ENCODE measurements around the gene SLC36A3. TPM values are rescaled to one million over a fixed set of nuclear protein-coding genes. Genes with fewer than 3 reads are reported as not detected.
"Not testable (repeated sequence)": the region's sequence is repeated elsewhere in the genome, so short reads cannot be mapped to it uniquely, and the experiment has no call there.

The SLC36A3 gene
- total RNA-seq, 6 donors from 2014 or later: not detected

GRCh38 chr5:151312756-151313324 lies 9.3 kb upstream of the SLC36A3 start:
- Histone ChIP-seq H3K36me3 (no peaks in the 10 kb centered on the region), H3K27ac (no peak overlapping the region), H3K4me3 (no peak overlapping the region), H3K27me3 (no peaks in the 10 kb centered on the region), H3K4me1 (no peaks in the 10 kb centered on the region), H3K9me3 (no peaks in the 10 kb centered on the region)
- WGBS, 2 donors: 70 to 77% methylated on average over 4 to 5 of the region's 5 CpGs
- DNase-seq: peak in 1 of 2 donors; percentile 52
- ATAC-seq (ENCODE audit: low FRiP score in 2 of 2): no peak
- TF ChIP-seq EP300 (IDR thresholded peaks at IDR 0.05): no peak
- TF ChIP-seq POLR2AphosphoS5 (IDR thresholded peaks at IDR 0.05): no peak
- TF ChIP-seq POLR2A (IDR thresholded peaks at IDR 0.05): no peak
- TF ChIP-seq, protein P1, sequence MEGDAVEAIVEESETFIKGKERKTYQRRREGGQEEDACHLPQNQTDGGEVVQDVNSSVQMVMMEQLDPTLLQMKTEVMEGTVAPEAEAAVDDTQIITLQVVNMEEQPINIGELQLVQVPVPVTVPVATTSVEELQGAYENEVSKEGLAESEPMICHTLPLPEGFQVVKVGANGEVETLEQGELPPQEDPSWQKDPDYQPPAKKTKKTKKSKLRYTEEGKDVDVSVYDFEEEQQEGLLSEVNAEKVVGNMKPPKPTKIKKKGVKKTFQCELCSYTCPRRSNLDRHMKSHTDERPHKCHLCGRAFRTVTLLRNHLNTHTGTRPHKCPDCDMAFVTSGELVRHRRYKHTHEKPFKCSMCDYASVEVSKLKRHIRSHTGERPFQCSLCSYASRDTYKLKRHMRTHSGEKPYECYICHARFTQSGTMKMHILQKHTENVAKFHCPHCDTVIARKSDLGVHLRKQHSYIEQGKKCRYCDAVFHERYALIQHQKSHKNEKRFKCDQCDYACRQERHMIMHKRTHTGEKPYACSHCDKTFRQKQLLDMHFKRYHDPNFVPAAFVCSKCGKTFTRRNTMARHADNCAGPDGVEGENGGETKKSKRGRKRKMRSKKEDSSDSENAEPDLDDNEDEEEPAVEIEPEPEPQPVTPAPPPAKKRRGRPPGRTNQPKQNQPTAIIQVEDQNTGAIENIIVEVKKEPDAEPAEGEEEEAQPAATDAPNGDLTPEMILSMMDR (IDR thresholded peaks at IDR 0.05): no peak

- DNase-seq (no peak), ATAC-seq (ENCODE audit: low FRiP score in 2 of 2) (no peak)
- no peaks in the 10 kb centered on the region for H3K9me3 ChIP-seq
- no peak overlapping the region for H3K27ac ChIP-seq
- no peaks in the 10 kb centered on the region for H3K36me3 ChIP-seq
- H3K27me3 ChIP-seq: no peaks in the 10 kb centered on the region
- H3K4me3 ChIP-seq: no peak overlapping the region
- no peaks in the 10 kb centered on the region for H3K4me1 ChIP-seq
- TF ChIP-seq, protein P1 (IDR thresholded peaks at IDR 0.05): no peak
- TF ChIP-seq EP300 (IDR thresholded peaks at IDR 0.05) (no peak), POLR2A (IDR thresholded peaks at IDR 0.05) (no peak), POLR2AphosphoS5 (IDR thresholded peaks at IDR 0.05) (no peak)
These were observed 7.4 kb upstream of the SLC36A3 start for GRCh38 chr5:151310932-151311331.

- WGBS, 2 donors: 92 to 95% methylated on average over 14 to 15 of the region's 15 CpGs
These were observed 6.3 kb upstream of the SLC36A3 start for GRCh38 chr5:151309821-151310220.

DNA sequence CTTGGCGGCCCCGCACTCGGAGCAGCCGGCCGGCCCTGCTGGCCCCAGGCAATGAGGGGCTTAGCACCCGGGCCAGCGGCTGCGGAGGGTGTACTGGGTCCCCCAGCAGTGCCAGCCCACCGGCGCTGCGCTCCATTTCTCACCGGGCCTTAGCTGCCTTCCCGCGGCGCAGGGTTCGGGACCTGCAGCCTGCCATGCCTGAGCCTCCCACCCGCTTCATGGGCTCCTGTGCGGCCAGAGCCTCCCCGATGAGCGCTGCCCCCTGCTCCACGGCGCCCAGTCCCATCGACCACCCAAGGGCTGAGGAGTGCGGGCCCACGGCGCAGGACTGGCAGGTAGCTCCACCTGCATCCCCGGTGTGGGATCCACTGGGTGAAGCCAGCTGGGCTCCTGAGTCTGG lies 5.7 kb upstream of the SLC36A3 start:
- not testable (repeated sequence) for H3K36me3 ChIP-seq; H3K27ac ChIP-seq; H3K4me3 ChIP-seq; H3K4me1 ChIP-seq; H3K9me3 ChIP-seq; ATAC-seq (ENCODE audit: low FRiP score in 2 of 2); H3K27me3 ChIP-seq
- DNase-seq: peak in 1 of 2 donors; percentile 78
- WGBS, 2 donors: 98 to 99% methylated on average over 22 to 25 of the region's 27 CpGs

More at GRCh38 chr5:151309821-151310220, 6.3 kb upstream of the SLC36A3 start:
- ATAC-seq (ENCODE audit: low FRiP score in 2 of 2); H3K9me3 ChIP-seq; H3K4me1 ChIP-seq; H3K4me3 ChIP-seq; H3K27ac ChIP-seq; DNase-seq; H3K27me3 ChIP-seq; H3K36me3 ChIP-seq: not testable (repeated sequence)

GRCh38 chr5:151298063-151298855 lies 5.3 kb downstream of the SLC36A3 start:
- H3K4me3 ChIP-seq: no peak overlapping the region
- H3K36me3 ChIP-seq: no peaks in the 10 kb centered on the region
- H3K4me1 ChIP-seq: peaks cover 0 to 11% (median 0%) of the 10 kb centered on the region in 4 donors
- no peak overlapping the region for H3K27ac ChIP-seq
- no peak for TF ChIP-seq EP300 (IDR thresholded peaks at IDR 0.05)
- TF ChIP-seq, protein P1 (IDR thresholded peaks at IDR 0.05): peak in 4 of 6 experiments; percentile 10 to 60 (median 37)
- 22 to 60% methylated on average over 6 of the region's 6 CpGs for WGBS, 2 donors
- H3K27me3 ChIP-seq: no peaks in the 10 kb centered on the region
- DNase-seq: peak in 1 of 2 donors; percentile 74
- ATAC-seq (ENCODE audit: low FRiP score in 2 of 2): peak in 1 of 2 donors; percentile 27
- no peaks in the 10 kb centered on the region for H3K9me3 ChIP-seq

DNA sequence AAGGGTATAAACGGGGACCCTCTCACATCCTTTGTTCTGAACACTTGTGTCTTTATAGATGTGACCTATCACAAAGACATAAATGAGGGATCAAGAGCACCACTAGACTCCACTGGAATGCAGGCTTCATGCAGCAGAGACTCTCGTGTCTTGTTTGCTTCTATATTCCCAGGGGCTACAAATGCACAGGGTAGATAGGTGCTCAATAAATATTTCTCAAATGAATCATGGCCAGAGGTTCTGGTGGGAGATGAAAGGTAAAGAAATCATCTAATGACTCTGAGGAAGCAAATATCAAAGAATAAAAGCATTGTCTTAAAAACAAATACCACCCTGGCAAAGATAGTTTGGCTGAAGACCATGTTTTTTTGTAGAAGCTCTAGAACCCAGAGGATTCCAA lies 6.6 kb downstream of the SLC36A3 start:
- DNase-seq: no peak
- Histone ChIP-seq H3K9me3 (no peaks in the 10 kb centered on the region), H3K27ac (no peak overlapping the region), H3K36me3 (no peaks in the 10 kb centered on the region), H3K27me3 (no peaks in the 10 kb centered on the region), H3K4me3 (no peak overlapping the region), H3K4me1 (peaks cover 0 to 11% (median 0%) of the 10 kb centered on the region in 4 donors)
- no peak for ATAC-seq (ENCODE audit: low FRiP score in 2 of 2)
- WGBS, 2 donors: 74 to 85% methylated on average over 2 of the region's 2 CpGs
- TF ChIP-seq EP300 (IDR thresholded peaks at IDR 0.05): no peak
- no peak for TF ChIP-seq POLR2A (IDR thresholded peaks at IDR 0.05)
- TF ChIP-seq POLR2AphosphoS5 (IDR thresholded peaks at IDR 0.05): no peak
- TF ChIP-seq, protein P1 (IDR thresholded peaks at IDR 0.05): no peak

Data from upper lobe of left lung (tissue), 6 donors.